ENCODE results near the gene MGAT4A. TPM values are rescaled to one million over a fixed set of nuclear protein-coding genes. Genes with fewer than 3 reads are reported as not detected.

MGAT4A gene
- total RNA-seq: 8.0 TPM

- H3K36me3 ChIP-seq: no peaks in the 10 kb centered on the region
- TF ChIP-seq CTCF (IDR thresholded peaks at IDR 0.05): no peak
- DNase-seq (ENCODE audit: low spot score in 2 of 2): peak; percentile 28 to 88
- intact Hi-C loops (cut with DNase I): loop anchor here (1.0 to 5.0 kb wide), 5 partner anchors 28 to 91 kb away; no protein-coding TSS in a partner anchor
- no peaks in the 10 kb centered on the region for H3K27me3 ChIP-seq
- peaks cover 4 to 14% of the 10 kb centered on the region in 2 donors for H3K4me1 ChIP-seq
- H3K4me3 ChIP-seq: peak within 1 kb of the TSS; percentile 94 to 100
- H3K9me3 ChIP-seq: no peaks in the 10 kb centered on the region
- peak within 1 kb of the TSS; percentile 85 to 93 for H3K27ac ChIP-seq
These were observed at the start of gene MGAT4A for GRCh38 chr2:98731041-98731893. Gene MGAT4A (minus strand): TSS chr2:98731132. CDS start chr2:98726332, 4,800 bp downstream.

- H3K9me3 ChIP-seq: peaks cover 0 to 12% of the 10 kb centered on the region in 2 donors
- DNase-seq (ENCODE audit: low spot score in 2 of 2): no peak
- H3K27ac ChIP-seq: no peak overlapping the region
- TF ChIP-seq CTCF (IDR thresholded peaks at IDR 0.05): no peak
- no peaks in the 10 kb centered on the region for H3K36me3 ChIP-seq
- H3K4me1 ChIP-seq: peaks cover 0 to 16% of the 10 kb centered on the region in 2 donors
- no peaks in the 10 kb centered on the region for H3K27me3 ChIP-seq
- intact Hi-C loops (cut with DNase I): no loop called here
- no peak overlapping the region for H3K4me3 ChIP-seq
These were observed 48.0 kb upstream of the MGAT4A start for GRCh38 chr2:98778741-98779483.

DNA sequence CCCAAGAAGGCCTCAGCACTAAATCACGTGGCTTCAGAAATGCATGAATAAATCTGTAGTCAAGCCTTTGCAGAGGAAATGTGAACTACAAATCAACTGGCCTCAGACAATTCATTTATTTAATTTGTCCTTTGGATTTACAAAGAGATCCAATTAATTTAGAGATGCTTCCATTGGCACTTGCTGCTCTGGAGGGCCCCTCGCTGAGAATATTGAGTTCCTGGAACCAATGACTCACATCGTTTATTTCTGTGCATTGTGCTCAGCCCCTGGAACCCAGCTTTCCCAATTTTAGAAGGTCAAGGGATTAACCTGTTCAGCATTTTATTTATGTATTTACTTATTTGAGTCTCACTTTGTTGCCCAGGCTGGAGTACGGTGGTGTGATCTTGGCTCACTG lies 47.2 kb upstream of the MGAT4A start:
- no peak overlapping the region for H3K27ac ChIP-seq
- TF ChIP-seq CTCF (IDR thresholded peaks at IDR 0.05): no peak
- no peaks in the 10 kb centered on the region for H3K27me3 ChIP-seq
- H3K9me3 ChIP-seq: peaks cover 0 to 12% of the 10 kb centered on the region in 2 donors
- H3K4me3 ChIP-seq: no peak overlapping the region
- peaks cover 0 to 16% of the 10 kb centered on the region in 2 donors for H3K4me1 ChIP-seq
- no peaks in the 10 kb centered on the region for H3K36me3 ChIP-seq
- no peak for DNase-seq (ENCODE audit: low spot score in 2 of 2)
- intact Hi-C loops (cut with DNase I): no loop called here

DNA sequence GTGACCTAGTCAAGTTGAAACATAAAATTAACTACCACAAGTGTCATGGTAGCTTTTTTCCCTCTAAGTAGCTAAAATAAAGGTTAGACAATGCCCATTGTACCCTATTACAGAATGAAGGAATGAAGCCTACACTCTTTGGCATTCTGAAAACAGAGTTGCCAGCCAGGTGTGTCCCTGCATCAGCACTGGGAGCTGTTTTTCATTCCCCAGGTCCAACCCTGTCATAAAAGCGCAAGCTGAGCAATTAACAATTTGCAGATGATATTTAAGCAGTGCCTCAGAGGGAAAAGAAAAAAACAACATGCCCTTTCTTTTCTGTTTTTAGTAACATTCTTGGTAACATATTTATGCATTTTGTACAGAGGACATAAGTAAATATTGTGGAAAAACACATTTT lies 46.8 kb upstream of the MGAT4A start:
- Histone ChIP-seq H3K27me3 (no peaks in the 10 kb centered on the region), H3K4me3 (no peak overlapping the region), H3K27ac (no peak overlapping the region), H3K4me1 (peaks cover 0 to 16% of the 10 kb centered on the region in 2 donors), H3K36me3 (no peaks in the 10 kb centered on the region), H3K9me3 (peaks cover 0 to 11% of the 10 kb centered on the region in 2 donors)
- no peak for DNase-seq (ENCODE audit: low spot score in 2 of 2)
- intact Hi-C loops (cut with DNase I): no loop called here
- TF ChIP-seq CTCF (IDR thresholded peaks at IDR 0.05): no peak

GRCh38 chr2:98777076-98777475 lies 46.1 kb upstream of the MGAT4A start:
- Histone ChIP-seq H3K4me1 (peaks cover 0 to 16% of the 10 kb centered on the region in 2 donors), H3K36me3 (no peaks in the 10 kb centered on the region), H3K4me3 (no peak overlapping the region), H3K27ac (no peak overlapping the region), H3K27me3 (no peaks in the 10 kb centered on the region), H3K9me3 (peaks cover 0 to 5% of the 10 kb centered on the region in 2 donors)
- TF ChIP-seq CTCF (IDR thresholded peaks at IDR 0.05): no peak
- DNase-seq (ENCODE audit: low spot score in 2 of 2): no peak
- intact Hi-C loops (cut with DNase I): no loop called here
